ENCODE results near the gene ZSWIM4.

DNA sequence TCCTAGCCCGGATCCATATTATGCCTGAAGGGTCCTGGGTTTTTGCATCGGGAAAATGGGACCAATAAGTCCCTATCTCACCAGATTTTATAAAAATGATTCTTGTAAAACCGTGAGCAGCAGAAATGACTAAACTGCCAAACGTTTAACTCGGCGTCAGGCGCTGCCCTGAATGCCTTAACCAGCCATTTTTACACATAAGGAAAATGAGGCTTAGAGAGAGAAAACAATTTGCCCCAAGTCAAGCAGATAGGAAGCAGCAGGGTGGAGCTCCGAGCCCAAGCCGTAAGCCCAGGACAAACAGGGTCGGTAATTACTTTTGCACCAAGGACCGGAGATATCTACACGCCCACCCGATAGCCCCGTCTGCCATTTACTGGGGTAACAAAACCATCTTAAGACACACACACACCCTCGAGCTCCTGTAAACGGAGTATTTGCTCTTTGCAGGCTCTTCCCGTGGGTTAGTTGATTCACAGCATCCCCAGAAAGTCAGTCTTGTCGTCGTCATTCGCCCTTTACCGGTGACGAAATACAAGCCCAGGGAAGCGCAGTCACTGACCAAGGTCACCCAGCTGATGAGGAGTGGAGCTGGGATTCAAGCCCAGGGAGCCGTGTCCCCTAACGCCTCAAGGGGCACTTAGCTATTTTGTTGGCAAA lies 46.9 kb upstream of the ZSWIM4 start:
- TF ChIP-seq POLR2A (IDR thresholded peaks at IDR 0.05; ENCODE audit: low read length) (peak; percentile 46), GATA1 (IDR thresholded peaks at IDR 0.05; ENCODE audit: low read depth, low read length) (no peak)
